ENCODE results near the gene IFITM2.

GRCh38 chr11:293271-293851 lies 14.3 kb upstream of the IFITM2 start:
- TF ChIP-seq, protein P1, sequence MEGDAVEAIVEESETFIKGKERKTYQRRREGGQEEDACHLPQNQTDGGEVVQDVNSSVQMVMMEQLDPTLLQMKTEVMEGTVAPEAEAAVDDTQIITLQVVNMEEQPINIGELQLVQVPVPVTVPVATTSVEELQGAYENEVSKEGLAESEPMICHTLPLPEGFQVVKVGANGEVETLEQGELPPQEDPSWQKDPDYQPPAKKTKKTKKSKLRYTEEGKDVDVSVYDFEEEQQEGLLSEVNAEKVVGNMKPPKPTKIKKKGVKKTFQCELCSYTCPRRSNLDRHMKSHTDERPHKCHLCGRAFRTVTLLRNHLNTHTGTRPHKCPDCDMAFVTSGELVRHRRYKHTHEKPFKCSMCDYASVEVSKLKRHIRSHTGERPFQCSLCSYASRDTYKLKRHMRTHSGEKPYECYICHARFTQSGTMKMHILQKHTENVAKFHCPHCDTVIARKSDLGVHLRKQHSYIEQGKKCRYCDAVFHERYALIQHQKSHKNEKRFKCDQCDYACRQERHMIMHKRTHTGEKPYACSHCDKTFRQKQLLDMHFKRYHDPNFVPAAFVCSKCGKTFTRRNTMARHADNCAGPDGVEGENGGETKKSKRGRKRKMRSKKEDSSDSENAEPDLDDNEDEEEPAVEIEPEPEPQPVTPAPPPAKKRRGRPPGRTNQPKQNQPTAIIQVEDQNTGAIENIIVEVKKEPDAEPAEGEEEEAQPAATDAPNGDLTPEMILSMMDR (IDR thresholded peaks at IDR 0.05; ENCODE audit: low read depth, low read length, missing input control) = no peak
- TF ChIP-seq HNF4A (conservative IDR thresholded peaks at IDR 0.05) (no peak), FOXA1 (IDR thresholded peaks at IDR 0.05) (no peak), REST (IDR thresholded peaks at IDR 0.05) (no peak), FOXA2 (IDR thresholded peaks at IDR 0.05) (no peak), RAD21 (IDR thresholded peaks at IDR 0.05) (no peak), EGR1 (IDR thresholded peaks at IDR 0.05; ENCODE audit: low read depth in 2 of 2) (no peak)

All from liver (tissue), 3 donors.